Keratinocyte (primary cell): ENCODE measurements around the gene ANKRD13D. TPM values are rescaled to one million over a fixed set of nuclear protein-coding genes. Genes with fewer than 3 reads are reported as not detected.

Experiments used
- DNase-seq: peaks from one replicate; pipeline ENCODE4 v3.0.0-alpha.2; 2011; ENCODE audit warnings: low read depth, missing footprints, low spot score
- FAIRE-seq: peaks from 2 replicates; lab custom pipeline; 2011; peaks lifted over from hg19 to GRCh38; lab: Jason Lieb, UNC
- H2AFZ ChIP-seq: 2 replicates; pipeline ENCODE4 v1.6.0; 2012; ENCODE audit warnings: low read length, control low read depth, inconsistent platforms; ENCODE audit not compliant: control insufficient read depth
- H3K27ac ChIP-seq: 2 replicates; pipeline ENCODE4 v1.5.1; 2011; ENCODE audit warnings: low read length; ENCODE audit not compliant: control insufficient read depth, insufficient read depth
- H3K27me3 ChIP-seq: 3 replicates; pipeline ENCODE4 v1.6.0; 2011; ENCODE audit warnings: low read length; ENCODE audit not compliant: control insufficient read depth, insufficient read depth; ENCODE audit errors: extremely low read depth
- H3K36me3 ChIP-seq, 2 experiments: 2 replicates in 1 of 2; 3 replicates in 1 of 2; pipeline ENCODE4 v1.5.1; 2011; ENCODE audit warnings: low read length in 2 of 2, mild to moderate bottlenecking in 1 of 2; ENCODE audit not compliant: control insufficient read depth in 2 of 2, insufficient read depth in 2 of 2; ENCODE audit errors: extremely low read depth in 1 of 2
- H3K4me1 ChIP-seq: 3 replicates; pipeline ENCODE4 v1.5.1; 2011; ENCODE audit warnings: low read length; ENCODE audit not compliant: control insufficient read depth, insufficient read depth; ENCODE audit errors: extremely low read depth
- H3K4me2 ChIP-seq: 3 replicates; pipeline ENCODE4 v1.6.0; 2011; ENCODE audit warnings: low read depth, low read length; ENCODE audit not compliant: control insufficient read depth, insufficient read depth; ENCODE audit errors: extremely low read depth
- H3K4me3 ChIP-seq, 3 experiments: fragments of 200-600 bp in 1 of 3; sonication (generic) in 1 of 3; 2 replicates in 2 of 3; 3 replicates in 1 of 3; pipeline ENCODE4 v1.5.1; 2011 to 2016; ENCODE audit warnings: low read length in 3 of 3, mild to moderate bottlenecking in 3 of 3, control low read depth in 2 of 3, inconsistent platforms in 1 of 3, low read depth in 1 of 3, mixed read lengths in 1 of 3, mixed run types in 1 of 3, moderate library complexity in 1 of 3; ENCODE audit not compliant: control insufficient read depth in 2 of 3, insufficient read depth in 2 of 3; ENCODE audit errors: extremely low read depth in 1 of 3
- H3K79me2 ChIP-seq: 2 replicates; pipeline ENCODE4 v1.6.0; 2012; ENCODE audit warnings: low read length; ENCODE audit not compliant: control insufficient read depth, insufficient read depth
- H3K9ac ChIP-seq: 3 replicates; pipeline ENCODE4 v1.6.0; 2011; ENCODE audit warnings: low read length; ENCODE audit not compliant: control insufficient read depth, insufficient read depth; ENCODE audit errors: extremely low read depth
- H3K9me1 ChIP-seq: 3 replicates; pipeline ENCODE4 v1.6.0; 2011; ENCODE audit warnings: low read length; ENCODE audit not compliant: control insufficient read depth, insufficient read depth; ENCODE audit errors: extremely low read depth
- H3K9me3 ChIP-seq: 2 replicates; pipeline ENCODE4 v1.5.1; 2012; ENCODE audit warnings: low read depth, low read length; ENCODE audit not compliant: control insufficient read depth
- H4K20me1 ChIP-seq: 3 replicates; pipeline ENCODE4 v1.6.0; 2011; ENCODE audit warnings: low read length; ENCODE audit not compliant: control insufficient read depth, insufficient read depth; ENCODE audit errors: extremely low read depth
- CTCF ChIP-seq, 3 experiments: IDR thresholded peaks in 1 of 3; conservative IDR thresholded peaks in 1 of 3; optimal IDR thresholded peaks in 1 of 3; 2 replicates in 2 of 3; 3 replicates in 1 of 3; pipeline versions ENCODE3 to v1.5.1; 2011; ENCODE audit warnings: low read length in 3 of 3, mild to moderate bottlenecking in 3 of 3, moderate library complexity in 2 of 3, control low read depth in 1 of 3, inconsistent platforms in 1 of 3; ENCODE audit not compliant: insufficient read depth in 2 of 3; ENCODE audit errors: extremely low read depth in 1 of 3
- EZH2 ChIP-seq: IDR thresholded peaks from one replicate; pipeline ENCODE4 v1.6.1; 2012; ENCODE audit warnings: inconsistent platforms, mild to moderate bottlenecking, low read length, moderate library complexity
- dilution Hi-C: fragments of 300-500 bp; cut with MboI; formaldehyde crosslinking; loops from one replicate; pipeline ENCODE4 v1.7.0; 2020; ENCODE audit warnings: low sequenced_read_pairs; ENCODE audit not compliant: extremely low pct_ligation_motif_present
- polyA plus RNA-seq, 5 experiments: library from polyadenylated mRNA; depleted of rRNA in 3 of 5; stranded (reverse) in 3 of 5; stranded (forward) in 1 of 5; unstranded in 1 of 5; fragments of >200 nt; gene quantifications; 1 replicate in 1 of 5; 2 replicates in 3 of 5; 3 replicates in 1 of 5; pipeline versions ENCODE4 v1.2.1 to v1.2.3, GENCODE V29; 2011 to 2012; ENCODE audit warnings: missing spikeins in 2 of 5, low read depth in 1 of 5, low replicate concordance in 1 of 5

The ANKRD13D gene
- polyA plus RNA-seq, 1 donor (not counting 4 experiments of a cell fraction or from before 2014, with no cell fraction given), result 25.0 TPM

GRCh38 chr11:67281552-67282150 is 7.5 kb upstream of the ANKRD13D start:
- no peak for TF ChIP-seq EZH2
- no peak for TF ChIP-seq CTCF (optimal IDR thresholded peaks at IDR 0.05 in 1 of 3, IDR thresholded peaks at IDR 0.05 in 1 of 3, conservative IDR thresholded peaks at IDR 0.05 in 1 of 3; ENCODE audit: extremely low read depth in 1 of 3, insufficient read depth in 2 of 3, low read length in 3 of 3)
- H2AFZ ChIP-seq, result no peak overlapping the region
- no peak overlapping the region for H3K4me2 ChIP-seq
- H3K4me1 ChIP-seq, result peaks cover 13% of the 10 kb centered on the region
- H4K20me1 ChIP-seq, result no peaks in the 10 kb centered on the region
- H3K9ac ChIP-seq, result no peak overlapping the region
- dilution Hi-C loops, result no loop called here
- FAIRE-seq (no peak), DNase-seq (no peak)
- no peaks in the 10 kb centered on the region for H3K9me1 ChIP-seq
- no peak overlapping the region for H3K27ac ChIP-seq
- peaks cover 45 to 59% of the 10 kb centered on the region in 2 experiments for H3K36me3 ChIP-seq
- H3K27me3 ChIP-seq, result no peaks in the 10 kb centered on the region
- H3K4me3 ChIP-seq, result no peak overlapping the region
- H3K79me2 ChIP-seq, result peaks cover 14% of the 10 kb centered on the region
- H3K9me3 ChIP-seq, result no peaks in the 10 kb centered on the region

DNA sequence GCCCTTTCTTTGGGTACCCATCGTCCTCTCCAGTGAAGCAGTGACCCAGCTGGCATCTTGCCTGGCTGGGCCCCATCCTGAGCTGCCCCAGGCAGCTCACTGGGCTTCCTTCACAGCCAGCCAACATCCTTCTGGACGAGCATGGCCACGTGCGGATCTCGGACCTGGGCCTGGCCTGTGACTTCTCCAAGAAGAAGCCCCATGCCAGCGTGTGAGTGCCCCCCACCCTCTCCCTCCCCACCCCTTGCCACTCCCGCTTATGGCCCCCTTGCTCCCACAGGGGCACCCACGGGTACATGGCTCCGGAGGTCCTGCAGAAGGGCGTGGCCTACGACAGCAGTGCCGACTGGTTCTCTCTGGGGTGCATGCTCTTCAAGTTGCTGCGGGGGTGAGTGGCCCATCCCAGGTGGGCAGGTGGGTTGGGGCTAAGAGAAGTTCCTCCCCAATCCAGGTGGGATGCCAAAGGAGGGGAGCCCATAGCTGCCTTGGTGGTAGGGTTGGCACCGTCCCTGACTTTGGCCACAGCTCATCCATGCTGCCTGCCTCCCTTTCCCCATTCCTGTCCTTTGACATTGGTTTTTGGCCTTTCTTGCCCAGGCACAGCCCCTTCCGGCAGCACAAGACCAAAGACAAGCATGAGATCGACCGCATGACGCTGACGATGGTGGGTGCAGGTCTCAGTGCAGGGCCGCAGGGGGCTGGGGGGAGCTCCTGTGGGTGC is 6.8 kb upstream of the ANKRD13D start:
- FAIRE-seq, result no peak
- H3K27me3 ChIP-seq, result no peaks in the 10 kb centered on the region
- H4K20me1 ChIP-seq, result no peaks in the 10 kb centered on the region
- dilution Hi-C loops, result no loop called here
- H2AFZ ChIP-seq, result no peak overlapping the region
- H3K27ac ChIP-seq, result no peak overlapping the region
- no peak overlapping the region for H3K9ac ChIP-seq
- H3K79me2 ChIP-seq, result peaks cover 9% of the 10 kb centered on the region
- H3K9me3 ChIP-seq, result no peaks in the 10 kb centered on the region
- DNase-seq, result no peak
- peaks cover 7% of the 10 kb centered on the region for H3K4me1 ChIP-seq
- H3K9me1 ChIP-seq, result no peaks in the 10 kb centered on the region
- TF ChIP-seq CTCF (optimal IDR thresholded peaks at IDR 0.05 in 1 of 3, IDR thresholded peaks at IDR 0.05 in 1 of 3, conservative IDR thresholded peaks at IDR 0.05 in 1 of 3; ENCODE audit: extremely low read depth in 1 of 3, insufficient read depth in 2 of 3, low read length in 3 of 3) (no peak), EZH2 (no peak)
- peaks cover 48 to 59% of the 10 kb centered on the region in 2 experiments for H3K36me3 ChIP-seq
- H3K4me3 ChIP-seq, result no peak overlapping the region
- no peak overlapping the region for H3K4me2 ChIP-seq
